Stimulated activated CD8-positive, alpha-beta memory T cell treated with anti-CD3 and anti-CD28 coated beads, Interleukin-15, amount 100 ng/mL, for 24 hours (primary cell): ENCODE results near the gene RUNX2.
"Not testable (repeated sequence)": the region's sequence is repeated elsewhere in the genome, so short reads cannot be mapped to it uniquely, and the experiment has no call there.

ENCODE experiments used
- DNase-seq: peaks from one replicate; pipeline ENCODE4 v3.0.0-alpha.2; 2020; ENCODE audit warnings: low read depth

RUNX2 gene

GRCh38 chr6:45460166-45460565 lies 132.0 kb downstream of the RUNX2 start:
- no peak for DNase-seq

GRCh38 chr6:45461486-45461885 lies 133.4 kb downstream of the RUNX2 start:
- no peak for DNase-seq

GRCh38 chr6:45462190-45463134 lies 134.3 kb downstream of the RUNX2 start:
- no peak for DNase-seq

GRCh38 chr6:45464685-45465084 lies 136.6 kb downstream of the RUNX2 start:
- no peak for DNase-seq

- no peak for DNase-seq
Measured at GRCh38 chr6:45466686-45467085, 138.6 kb downstream of the RUNX2 start.

GRCh38 chr6:45467417-45467816 lies 139.3 kb downstream of the RUNX2 start:
- DNase-seq, result not testable (repeated sequence)

GRCh38 chr6:45467853-45468252 lies 139.7 kb downstream of the RUNX2 start:
- no peak for DNase-seq

- DNase-seq, result no peak
Measured at GRCh38 chr6:45469663-45470062, 141.5 kb downstream of the RUNX2 start.

GRCh38 chr6:45470131-45470738 lies 142.1 kb downstream of the RUNX2 start:
- DNase-seq, result no peak

- DNase-seq, result no peak
Measured at GRCh38 chr6:45472382-45472781, 144.3 kb downstream of the RUNX2 start.

GRCh38 chr6:45473121-45473993 lies 145.2 kb downstream of the RUNX2 start:
- DNase-seq, result no peak

- DNase-seq, result no peak
Measured at GRCh38 chr6:45474376-45474775, 146.2 kb downstream of the RUNX2 start.

- DNase-seq, result no peak
Measured at GRCh38 chr6:45476341-45476740, 148.2 kb downstream of the RUNX2 start.

- no peak for DNase-seq
Measured at GRCh38 chr6:45477278-45477677, 149.1 kb downstream of the RUNX2 start.

- DNase-seq, result no peak
Measured at GRCh38 chr6:45477790-45478189, 149.7 kb downstream of the RUNX2 start.

- DNase-seq, result no peak
Measured at GRCh38 chr6:45478240-45478639, 150.1 kb downstream of the RUNX2 start.

GRCh38 chr6:45479834-45480751 lies 152.0 kb downstream of the RUNX2 start:
- no peak for DNase-seq

GRCh38 chr6:45480752-45481415 lies 152.8 kb downstream of the RUNX2 start:
- no peak for DNase-seq

GRCh38 chr6:45483021-45483420 lies 154.9 kb downstream of the RUNX2 start:
- no peak for DNase-seq

- DNase-seq, result no peak
Measured at GRCh38 chr6:45483501-45483900, 155.4 kb downstream of the RUNX2 start.

GRCh38 chr6:45486736-45487135 lies 158.6 kb downstream of the RUNX2 start:
- DNase-seq, result no peak
